BJ (cell line): ENCODE data around the gene FXYD1. TPM values are rescaled to one million over a fixed set of nuclear protein-coding genes. Genes with fewer than 3 reads are reported as not detected.

Experiments used
- CTCF ChIA-PET: fragments of 350-600 bp; formaldehyde crosslinking; extraction: SDS; loops from one replicate; lab custom pipeline; 2021; ENCODE audit warnings: antibody characterized with exemption, inconsistent platforms; lab: Yijun Ruan, JAX
- POLR2A ChIA-PET: fragments of 300-600 bp; sonication (Branson Sonifier 250); formaldehyde crosslinking; extraction: SDS; loops from one replicate; lab custom pipeline; 2021; ENCODE audit warnings: antibody characterized with exemption; lab: Charles Lee
- DNase-seq: peaks from one replicate; pipeline ENCODE4 v3.0.0-alpha.2; 2011; ENCODE audit warnings: low read depth
- H3K27me3 ChIP-seq: 2 replicates; pipeline ENCODE4 v1.6.0; 2011; ENCODE audit warnings: low read length; ENCODE audit not compliant: control insufficient read depth, insufficient read depth
- H3K36me3 ChIP-seq: 2 replicates; pipeline ENCODE4 v1.5.1; 2011; ENCODE audit warnings: low read length; ENCODE audit not compliant: control insufficient read depth, insufficient read depth
- H3K4me3 ChIP-seq: 2 replicates; pipeline ENCODE4 v1.5.1; 2011; ENCODE audit warnings: low read depth, mild to moderate bottlenecking, control low read depth, low read length
- polyA plus RNA-seq: library from polyadenylated mRNA; depleted of rRNA; stranded (reverse); fragments of >200 nt; gene quantifications from 2 replicates; pipeline ENCODE4 v1.2.3, GENCODE V29; 2011
- TF ChIP-seq, protein P1 (sequence below): IDR thresholded peaks from 2 replicates; pipeline ENCODE4 v1.5.1; 2011; ENCODE audit warnings: low read depth, mild to moderate bottlenecking, control low read depth, inconsistent platforms, low read length, moderate library complexity; ENCODE audit not compliant: insufficient read depth

The FXYD1 gene
- polyA plus RNA-seq, 1 experiment = 4.0 TPM

DNA sequence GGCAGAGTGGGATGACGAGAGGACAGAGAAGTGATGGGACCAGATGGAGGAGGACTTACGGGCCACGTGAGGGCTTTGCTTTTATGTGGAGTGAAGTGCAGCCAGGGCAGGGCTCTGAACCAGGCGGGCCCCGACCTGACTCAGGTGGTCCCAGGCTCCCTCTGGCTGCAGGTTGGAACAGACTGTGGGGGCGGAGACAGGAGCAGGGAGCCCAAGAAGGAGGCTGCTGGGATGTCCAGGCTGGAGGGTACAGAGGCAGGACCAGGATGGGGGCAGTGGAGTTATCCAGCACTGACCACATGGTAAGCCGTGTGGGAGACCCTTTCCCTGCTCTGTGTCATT lies 18.0 kb downstream of the FXYD1 start:
- no peak for DNase-seq

GRCh38 chr19:35157431-35157830 lies 18.8 kb downstream of the FXYD1 start:
- ChIA-PET POLR2A (no interaction called here), CTCF (no interaction called here)
- TF ChIP-seq, protein P1, sequence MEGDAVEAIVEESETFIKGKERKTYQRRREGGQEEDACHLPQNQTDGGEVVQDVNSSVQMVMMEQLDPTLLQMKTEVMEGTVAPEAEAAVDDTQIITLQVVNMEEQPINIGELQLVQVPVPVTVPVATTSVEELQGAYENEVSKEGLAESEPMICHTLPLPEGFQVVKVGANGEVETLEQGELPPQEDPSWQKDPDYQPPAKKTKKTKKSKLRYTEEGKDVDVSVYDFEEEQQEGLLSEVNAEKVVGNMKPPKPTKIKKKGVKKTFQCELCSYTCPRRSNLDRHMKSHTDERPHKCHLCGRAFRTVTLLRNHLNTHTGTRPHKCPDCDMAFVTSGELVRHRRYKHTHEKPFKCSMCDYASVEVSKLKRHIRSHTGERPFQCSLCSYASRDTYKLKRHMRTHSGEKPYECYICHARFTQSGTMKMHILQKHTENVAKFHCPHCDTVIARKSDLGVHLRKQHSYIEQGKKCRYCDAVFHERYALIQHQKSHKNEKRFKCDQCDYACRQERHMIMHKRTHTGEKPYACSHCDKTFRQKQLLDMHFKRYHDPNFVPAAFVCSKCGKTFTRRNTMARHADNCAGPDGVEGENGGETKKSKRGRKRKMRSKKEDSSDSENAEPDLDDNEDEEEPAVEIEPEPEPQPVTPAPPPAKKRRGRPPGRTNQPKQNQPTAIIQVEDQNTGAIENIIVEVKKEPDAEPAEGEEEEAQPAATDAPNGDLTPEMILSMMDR = no peak
- Histone ChIP-seq H3K36me3 (peaks cover 9% of the 10 kb centered on the region), H3K27me3 (no peaks in the 10 kb centered on the region), H3K4me3 (no peak overlapping the region)
- no peak for DNase-seq

More for the DNA sequence above, 18.0 kb downstream of the FXYD1 start:
- H3K36me3 ChIP-seq = peaks cover 9% of the 10 kb centered on the region
- no peak overlapping the region for H3K4me3 ChIP-seq
- ChIA-PET POLR2A (no interaction called here), CTCF (no interaction called here)
- H3K27me3 ChIP-seq = no peaks in the 10 kb centered on the region
- TF ChIP-seq, protein P1 = no peak

DNA sequence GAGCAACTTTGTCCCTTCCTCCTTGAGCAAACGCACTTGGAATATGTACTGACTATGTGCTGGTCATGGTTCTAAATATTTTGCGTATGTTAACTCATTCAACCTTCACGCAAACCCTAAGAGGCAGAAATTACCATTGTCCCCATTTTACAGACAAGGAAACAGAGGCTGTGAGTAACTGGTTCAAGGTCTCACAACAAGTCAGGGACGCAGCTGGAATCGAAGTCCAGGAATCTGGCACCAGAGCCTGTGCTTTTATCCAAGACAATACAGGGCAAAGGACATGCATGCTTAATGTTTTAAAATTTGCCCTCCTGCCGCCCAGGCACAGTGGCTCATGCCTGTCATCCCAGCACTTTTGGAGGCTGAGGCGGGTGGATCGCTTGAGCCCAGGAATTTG lies 21.0 kb downstream of the FXYD1 start:
- ChIA-PET CTCF (interaction anchor here (3.5 kb wide), 1 partner anchor 18 kb away, joined by 10 read pairs; no protein-coding TSS in a partner anchor), POLR2A (no interaction called here)
- Histone ChIP-seq H3K4me3 (no peak overlapping the region), H3K36me3 (peaks cover 17% of the 10 kb centered on the region), H3K27me3 (no peaks in the 10 kb centered on the region)
- TF ChIP-seq, protein P1 = no peak
- no peak for DNase-seq

GRCh38 chr19:35160629-35161433 lies 22.2 kb downstream of the FXYD1 start:
- no peak for DNase-seq
- TF ChIP-seq, protein P1 = no peak
- ChIA-PET CTCF (interaction anchor here (1.4 to 3.5 kb wide), 2 partner anchors 19 to 117 kb away, joined by 3 to 10 read pairs; no protein-coding TSS in a partner anchor), POLR2A (no interaction called here)
- H3K36me3 ChIP-seq = peaks cover 19% of the 10 kb centered on the region
- H3K27me3 ChIP-seq = no peaks in the 10 kb centered on the region
- no peak overlapping the region for H3K4me3 ChIP-seq

- ChIA-PET CTCF (interaction anchor here (1.4 to 3.5 kb wide), 2 partner anchors 20 to 118 kb away, joined by 3 to 10 read pairs; no protein-coding TSS in a partner anchor), POLR2A (interaction anchor here (0.6 kb wide), 1 partner anchor 18 kb away, joined by 6 read pairs; the partner anchor contains the start of gene FXYD7)
- TF ChIP-seq, protein P1 = no peak
- DNase-seq = no peak
- Histone ChIP-seq H3K27me3 (no peaks in the 10 kb centered on the region), H3K36me3 (peaks cover 23% of the 10 kb centered on the region), H3K4me3 (no peak overlapping the region)
Observed at GRCh38 chr19:35161434-35161743, 22.8 kb downstream of the FXYD1 start.
